HG03457 (cell line): ENCODE measurements around the gene TNFRSF8.

Source experiments
- ATAC-seq: cut with Tn5 transposase; IDR thresholded peaks from one replicate; pipeline ENCODE4 v1.9.1; 2021; ENCODE audit warnings: moderate number of reproducible peaks; ENCODE audit not compliant: unreplicated experiment

The TNFRSF8 gene

GRCh38 chr1:12113433-12114339 lies 50.6 kb downstream of the TNFRSF8 start:
- no peak for ATAC-seq

- ATAC-seq, result no peak
Observed at GRCh38 chr1:12114340-12114683, 51.2 kb downstream of the TNFRSF8 start.

GRCh38 chr1:12114916-12115315 lies 51.8 kb downstream of the TNFRSF8 start:
- no peak for ATAC-seq

GRCh38 chr1:12121212-12122003 lies 58.3 kb downstream of the TNFRSF8 start:
- ATAC-seq, result no peak

- no peak for ATAC-seq
Observed at GRCh38 chr1:12123172-12123571, 60.1 kb downstream of the TNFRSF8 start.

GRCh38 chr1:12124693-12125421 lies 61.8 kb downstream of the TNFRSF8 start:
- no peak for ATAC-seq

- ATAC-seq, result no peak
Observed at GRCh38 chr1:12125422-12126355, 62.6 kb downstream of the TNFRSF8 start.

- no peak for ATAC-seq
Observed at GRCh38 chr1:12126781-12127180, 63.7 kb downstream of the TNFRSF8 start.

GRCh38 chr1:12127206-12127810 lies 64.2 kb downstream of the TNFRSF8 start:
- ATAC-seq, result no peak

GRCh38 chr1:12128120-12128519 lies 65.0 kb downstream of the TNFRSF8 start:
- no peak for ATAC-seq

GRCh38 chr1:12129624-12130023 lies 66.5 kb downstream of the TNFRSF8 start:
- no peak for ATAC-seq

GRCh38 chr1:12130466-12131130 lies 67.5 kb downstream of the TNFRSF8 start:
- no peak for ATAC-seq

GRCh38 chr1:12132078-12132477 lies 69.0 kb downstream of the TNFRSF8 start:
- ATAC-seq, result no peak

- no peak for ATAC-seq
Observed at GRCh38 chr1:12134716-12135115, 71.6 kb downstream of the TNFRSF8 start.

- no peak for ATAC-seq
Observed at GRCh38 chr1:12135612-12136011, 72.5 kb downstream of the TNFRSF8 start.

- ATAC-seq, result no peak
Observed at GRCh38 chr1:12136916-12137610, 74.0 kb downstream of the TNFRSF8 start.

GRCh38 chr1:12138196-12139168 lies 75.4 kb downstream of the TNFRSF8 start:
- no peak for ATAC-seq

GRCh38 chr1:12140016-12140415 lies 76.9 kb downstream of the TNFRSF8 start:
- no peak for ATAC-seq
